ENCODE data around the gene SRL. TPM values are rescaled to one million over a fixed set of nuclear protein-coding genes. Genes with fewer than 3 reads are reported as not detected.

Gene SRL
- polyA plus RNA-seq, 3 donors = not detected

DNA sequence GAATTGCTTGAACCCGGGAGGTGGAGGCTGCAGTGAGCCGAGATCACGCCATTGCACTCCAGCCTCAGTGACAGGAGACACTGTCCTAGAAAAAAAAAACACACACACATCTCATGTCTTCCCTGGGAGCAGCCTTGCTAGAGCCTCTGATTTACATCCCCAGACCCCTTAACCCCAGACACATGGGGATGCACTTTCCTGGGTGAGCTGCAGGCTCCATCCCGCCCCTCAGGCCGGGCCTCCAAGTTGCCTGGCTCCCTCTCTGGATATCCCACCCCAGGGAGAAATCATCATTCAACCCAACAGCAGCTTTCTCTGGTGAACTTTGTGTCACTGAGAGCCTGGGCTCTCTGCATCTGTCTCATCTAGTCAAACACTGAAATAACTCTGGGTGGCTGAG lies 21.5 kb downstream of the SRL start:
- Mint-ChIP-seq H3K4me1 (no peaks in the 10 kb centered on the region), H3K27me3 (ENCODE audit: low read depth in 3 of 3) (peaks cover 3 to 5% (median 3%) of the 10 kb centered on the region in 3 donors), H3K4me3 (no peak overlapping the region), H3K9me3 (peaks cover 0 to 3% (median 0%) of the 10 kb centered on the region in 7 donors), H3K36me3 (no peaks in the 10 kb centered on the region), H3K27ac (no peak overlapping the region)
- H3K27me3 ChIP-seq (ENCODE audit: control insufficient read depth in 2 of 2, insufficient read depth in 2 of 2, low read length in 2 of 2) = no peaks in the 10 kb centered on the region
- no peak overlapping the region for H3K4me2 ChIP-seq (replicated peaks; ENCODE audit: extremely low read depth, low read length, poor library complexity, severe bottlenecking)
- intact Hi-C loops (cut with micrococcal nuclease) = no loop called here
- 94% methylated on average over 5 of the region's 5 CpGs for WGBS (ENCODE audit: insufficient coverage)
- no peak overlapping the region for H3K4me3 ChIP-seq (replicated peaks in 1 of 3; ENCODE audit: low read depth in 2 of 3, low read length in 3 of 3)
- H3K27ac ChIP-seq (ENCODE audit: low read depth in 1 of 2, low read length in 2 of 2) = no peak overlapping the region
- TF ChIP-seq CTCF (IDR thresholded peaks at IDR 0.05) = no peak
- no peaks in the 10 kb centered on the region for H3K36me3 ChIP-seq (replicated peaks in 1 of 2; ENCODE audit: control insufficient read depth in 1 of 2, insufficient read depth in 2 of 2, low read length in 2 of 2)
- H3K79me2 ChIP-seq (ENCODE audit: insufficient read depth, low read length) = no peaks in the 10 kb centered on the region
- no peaks in the 10 kb centered on the region for H3K4me1 ChIP-seq (ENCODE audit: control insufficient read depth in 1 of 2, insufficient read depth in 2 of 2, low read length in 2 of 2)
- H3K9me3 ChIP-seq (replicated peaks in 1 of 2; ENCODE audit: control insufficient read depth in 1 of 2, insufficient read depth in 1 of 2, low read length in 2 of 2) = no peaks in the 10 kb centered on the region
- no peaks in the 10 kb centered on the region for H4K20me1 ChIP-seq (ENCODE audit: insufficient read depth, low read length)
- no peak for DNase-seq
- no peak overlapping the region for H2AFZ ChIP-seq (ENCODE audit: insufficient read depth, low read depth, low read length, poor library complexity, severe bottlenecking)
- H3K9ac ChIP-seq (ENCODE audit: insufficient read depth, low read length, poor library complexity, severe bottlenecking) = no peak overlapping the region

DNA sequence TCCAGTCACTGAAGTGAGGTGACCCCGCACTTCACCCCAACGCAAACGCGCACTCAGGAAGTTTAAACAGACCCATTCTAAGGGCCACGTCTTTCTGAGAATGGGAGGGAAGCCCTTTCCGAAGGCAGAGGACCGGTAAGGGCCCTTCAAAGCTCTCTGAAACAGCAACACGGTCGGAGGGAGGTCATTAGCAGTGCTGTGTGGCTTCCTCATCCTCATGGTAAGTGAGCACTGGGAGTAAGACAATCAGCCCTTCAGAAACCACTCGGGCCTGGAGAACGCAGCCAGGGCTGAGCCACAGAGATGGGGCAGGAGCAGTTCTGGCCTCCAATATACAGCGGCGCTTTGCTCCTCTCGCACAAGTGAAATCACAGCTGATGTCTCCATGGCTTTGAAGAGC lies 23.7 kb downstream of the SRL start:
- Histone ChIP-seq H3K79me2 (ENCODE audit: insufficient read depth, low read length) (no peaks in the 10 kb centered on the region), H3K4me3 (replicated peaks in 1 of 3; ENCODE audit: low read depth in 2 of 3, low read length in 3 of 3) (no peak overlapping the region), H4K20me1 (ENCODE audit: insufficient read depth, low read length) (no peaks in the 10 kb centered on the region), H3K4me2 (replicated peaks; ENCODE audit: extremely low read depth, low read length, poor library complexity, severe bottlenecking) (no peak overlapping the region), H2AFZ (ENCODE audit: insufficient read depth, low read depth, low read length, poor library complexity, severe bottlenecking) (no peak overlapping the region), H3K27me3 (ENCODE audit: control insufficient read depth in 2 of 2, insufficient read depth in 2 of 2, low read length in 2 of 2) (no peaks in the 10 kb centered on the region), H3K4me1 (ENCODE audit: control insufficient read depth in 1 of 2, insufficient read depth in 2 of 2, low read length in 2 of 2) (no peaks in the 10 kb centered on the region), H3K9me3 (replicated peaks in 1 of 2; ENCODE audit: control insufficient read depth in 1 of 2, insufficient read depth in 1 of 2, low read length in 2 of 2) (no peaks in the 10 kb centered on the region), H3K9ac (ENCODE audit: insufficient read depth, low read length, poor library complexity, severe bottlenecking) (no peak overlapping the region), H3K36me3 (replicated peaks in 1 of 2; ENCODE audit: control insufficient read depth in 1 of 2, insufficient read depth in 2 of 2, low read length in 2 of 2) (no peaks in the 10 kb centered on the region), H3K27ac (ENCODE audit: low read depth in 1 of 2, low read length in 2 of 2) (no peak overlapping the region)
- intact Hi-C loops (cut with micrococcal nuclease) = no loop called here
- WGBS (ENCODE audit: insufficient coverage) = 93% methylated on average over 9 of the region's 14 CpGs
- Mint-ChIP-seq H3K27ac (no peak overlapping the region), H3K4me3 (no peak overlapping the region), H3K27me3 (ENCODE audit: low read depth in 3 of 3) (peaks cover 7 to 8% (median 7%) of the 10 kb centered on the region in 3 donors), H3K4me1 (no peaks in the 10 kb centered on the region), H3K9me3 (peaks cover 0 to 3% (median 0%) of the 10 kb centered on the region in 7 donors), H3K36me3 (no peaks in the 10 kb centered on the region)
- DNase-seq = no peak
- TF ChIP-seq CTCF (IDR thresholded peaks at IDR 0.05) = no peak
